GM18508 (cell line): ENCODE results near the gene RABGAP1L.

ENCODE experiments used
- ATAC-seq: cut with Tn5 transposase; IDR thresholded peaks from one replicate; pipeline ENCODE4 v1.9.1; 2021; ENCODE audit warnings: moderate number of reproducible peaks; ENCODE audit not compliant: insufficient read depth, unreplicated experiment

The RABGAP1L gene

GRCh38 chr1:174734270-174734669, 575.0 kb downstream of the RABGAP1L start:
- ATAC-seq = no peak

DNA sequence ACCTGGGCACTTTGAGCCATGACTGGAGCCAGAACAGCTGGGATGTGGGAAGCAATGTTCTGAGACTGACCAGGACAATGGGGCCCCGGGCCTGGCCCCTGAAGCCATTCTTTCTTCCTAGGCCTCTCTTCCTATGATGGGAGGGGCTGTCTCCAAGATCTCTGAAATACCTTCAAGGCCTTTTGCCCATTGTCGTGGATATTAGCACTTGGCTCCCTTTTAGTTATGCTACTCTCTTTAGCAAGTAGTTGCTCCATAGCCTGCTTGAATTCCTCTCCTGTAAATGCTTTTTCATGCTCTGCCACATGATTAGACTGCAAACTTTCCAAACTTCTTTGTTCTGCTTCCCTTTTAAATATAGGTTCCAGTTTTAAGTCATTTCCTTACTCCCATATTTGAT, 577.5 kb downstream of the RABGAP1L start:
- ATAC-seq = no peak

- no peak for ATAC-seq
Observed at GRCh38 chr1:174740249-174740968, 581.1 kb downstream of the RABGAP1L start.

GRCh38 chr1:174742805-174743653, 583.7 kb downstream of the RABGAP1L start:
- ATAC-seq = no peak

- ATAC-seq = no peak
Observed at GRCh38 chr1:174743654-174744561, 584.6 kb downstream of the RABGAP1L start.

GRCh38 chr1:174744886-174745285, 585.6 kb downstream of the RABGAP1L start:
- no peak for ATAC-seq

GRCh38 chr1:174746024-174746808, 586.9 kb downstream of the RABGAP1L start:
- no peak for ATAC-seq

- ATAC-seq = no peak
Observed at GRCh38 chr1:174747613-174748012, 588.3 kb downstream of the RABGAP1L start.

GRCh38 chr1:174748586-174748985, 589.3 kb downstream of the RABGAP1L start:
- ATAC-seq = no peak

GRCh38 chr1:174753131-174753530, 593.8 kb downstream of the RABGAP1L start:
- ATAC-seq = no peak

DNA sequence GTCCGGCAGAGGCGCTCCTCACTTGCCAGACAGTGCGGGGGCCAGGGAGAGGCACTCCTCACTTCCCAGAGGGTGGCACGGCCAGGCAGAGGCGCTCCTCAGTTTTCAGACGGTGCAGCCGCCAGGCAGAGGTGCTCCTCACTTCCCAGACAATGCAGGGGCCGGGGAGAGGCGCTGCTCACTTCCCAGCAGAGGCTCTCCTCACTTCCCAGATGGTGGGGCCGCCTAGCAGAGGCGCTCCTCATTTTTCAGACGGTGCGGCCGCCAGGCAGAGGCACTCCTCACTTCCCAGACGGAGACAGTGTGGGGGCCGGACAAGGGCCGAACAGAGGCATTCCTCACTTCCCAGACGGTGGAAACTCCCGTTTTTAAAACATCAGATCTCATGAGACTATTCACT, 602.0 kb downstream of the RABGAP1L start:
- ATAC-seq = no peak

- no peak for ATAC-seq
Observed at GRCh38 chr1:174761901-174762585, 602.7 kb downstream of the RABGAP1L start.

DNA sequence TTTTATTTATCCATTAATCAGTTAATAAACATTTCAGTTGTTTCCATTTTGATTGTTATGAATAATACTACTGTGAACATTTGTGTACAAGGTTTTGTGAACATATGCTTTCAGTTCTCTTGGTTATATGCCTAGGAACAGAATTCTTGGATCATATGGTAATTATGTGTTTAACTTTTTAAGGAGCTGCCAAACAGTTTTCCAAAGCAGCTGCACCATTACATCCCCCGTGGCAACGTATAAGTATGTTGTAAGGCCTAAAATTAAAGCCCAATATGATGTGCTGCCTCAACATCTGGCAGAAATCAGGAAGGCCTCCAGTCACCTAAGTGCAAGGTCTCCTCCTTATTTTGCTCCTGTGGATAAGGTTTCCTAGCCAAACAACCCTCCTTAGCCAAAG, 604.9 kb downstream of the RABGAP1L start:
- no peak for ATAC-seq

DNA sequence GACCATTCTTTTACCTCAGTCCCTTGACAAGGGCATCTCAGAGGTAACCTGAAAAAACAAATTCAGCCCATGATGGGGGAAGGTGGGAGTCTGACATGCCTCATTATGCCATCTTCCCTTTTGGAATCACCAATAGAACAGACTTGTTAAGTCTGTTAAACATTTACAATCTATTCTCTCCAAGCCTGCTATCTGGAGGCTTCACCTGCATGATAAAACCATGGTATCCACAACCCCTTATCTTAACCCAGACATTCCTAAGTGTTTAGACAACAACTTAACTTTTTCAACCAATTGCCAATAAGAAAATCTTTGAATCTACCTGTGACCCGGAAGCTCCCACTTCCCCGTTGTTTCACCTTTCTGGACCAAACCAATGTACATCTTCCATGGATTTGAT, 607.4 kb downstream of the RABGAP1L start:
- ATAC-seq = no peak

GRCh38 chr1:174768516-174768915, 609.2 kb downstream of the RABGAP1L start:
- ATAC-seq = no peak

DNA sequence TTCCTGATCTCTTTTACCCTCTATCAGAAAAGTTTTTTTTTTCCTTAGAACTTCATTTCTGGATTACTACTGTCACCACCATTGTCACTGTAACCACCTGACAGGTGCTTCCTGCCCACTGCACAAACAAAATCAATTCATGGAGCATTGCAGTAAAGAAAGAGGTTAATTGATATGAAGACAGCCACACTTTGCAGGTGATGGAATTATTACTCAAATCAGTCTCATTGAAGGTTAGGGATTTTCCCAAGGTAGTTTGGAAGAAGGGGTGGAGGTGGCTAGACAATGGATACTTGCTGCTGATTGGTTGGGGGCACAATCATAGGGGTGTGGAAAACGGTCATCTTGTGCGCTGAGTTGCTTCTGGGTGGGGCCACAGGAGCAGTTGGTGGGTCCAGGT, 609.6 kb downstream of the RABGAP1L start:
- ATAC-seq = no peak

- no peak for ATAC-seq
Observed at GRCh38 chr1:174769961-174770549, 610.7 kb downstream of the RABGAP1L start.

- ATAC-seq = no peak
Observed at GRCh38 chr1:174775621-174776020, 616.3 kb downstream of the RABGAP1L start.

- no peak for ATAC-seq
Observed at GRCh38 chr1:174777262-174777661, 617.9 kb downstream of the RABGAP1L start.
